ENCODE data around the gene MPC1L.

MPC1L gene

GRCh38 chrX:40632199-40632598 is 9.0 kb downstream of the MPC1L start:
- no peak for DNase-seq

DNA sequence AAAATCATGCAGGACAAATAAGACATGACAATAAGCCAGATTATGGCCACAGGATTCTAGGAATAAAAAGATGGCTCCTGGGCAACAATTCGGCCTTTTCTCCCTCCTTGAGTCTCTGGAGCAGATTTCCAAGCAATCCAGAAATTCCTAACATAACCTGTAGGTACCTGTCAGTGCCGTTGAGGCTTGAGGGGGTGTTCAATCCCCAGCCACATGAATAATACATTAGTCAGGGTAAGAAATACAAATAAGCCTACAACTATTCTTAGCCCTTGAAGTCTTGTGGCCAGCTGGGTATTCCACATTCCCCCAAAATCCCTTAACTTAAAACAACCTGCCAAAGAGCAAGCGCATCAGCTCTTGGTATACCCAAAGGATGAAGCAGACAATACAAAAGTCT is 14.5 kb downstream of the MPC1L start:
- no peak for DNase-seq

GRCh38 chrX:40644176-40644575 is 20.9 kb downstream of the MPC1L start:
- DNase-seq, result peak; percentile 62 to 87 (median 74)

GRCh38 chrX:40644821-40645358 is 21.7 kb downstream of the MPC1L start:
- DNase-seq, result peak; percentile 57 to 76 (median 74)

GRCh38 chrX:40646489-40647306 is 23.5 kb downstream of the MPC1L start:
- DNase-seq, result peak; percentile 41 to 68 (median 49)

GRCh38 chrX:40647307-40648197 is 24.3 kb downstream of the MPC1L start, which contains the start of gene CXorf38:
Gene CXorf38, minus strand, starts transcription at chrX:40647561. Its CDS starts 41 bp downstream, at chrX:40647520.
- peak; percentile 94 to 96 (median 94) for DNase-seq

GRCh38 chrX:40651620-40652223 is 28.5 kb downstream of the MPC1L start:
- DNase-seq, result peak; percentile 66 to 78 (median 67)

GRCh38 chrX:40652664-40653063 is 29.4 kb downstream of the MPC1L start:
- DNase-seq, result peak in 3 of 4 experiments; percentile 4 to 16 (median 12)

DNA sequence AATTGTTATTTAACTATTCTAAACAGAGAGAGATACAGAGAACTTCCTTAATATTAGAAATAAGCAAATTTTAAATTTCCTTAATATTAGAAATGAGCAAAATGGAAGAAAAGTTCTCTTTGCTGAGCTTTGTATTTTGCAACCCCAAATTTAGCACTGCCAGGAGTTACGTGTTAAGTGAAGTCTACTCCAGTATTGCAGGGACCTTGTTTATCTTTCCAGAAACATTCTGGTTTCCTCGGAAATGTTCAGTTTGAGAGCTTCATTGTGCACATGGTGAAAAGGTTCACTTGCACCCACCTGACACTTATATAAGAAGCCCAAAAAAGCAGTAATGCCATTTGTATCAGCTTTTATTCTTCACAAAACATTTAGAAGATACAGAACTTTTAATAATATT is 30.3 kb downstream of the MPC1L start:
- no peak for DNase-seq

DNA sequence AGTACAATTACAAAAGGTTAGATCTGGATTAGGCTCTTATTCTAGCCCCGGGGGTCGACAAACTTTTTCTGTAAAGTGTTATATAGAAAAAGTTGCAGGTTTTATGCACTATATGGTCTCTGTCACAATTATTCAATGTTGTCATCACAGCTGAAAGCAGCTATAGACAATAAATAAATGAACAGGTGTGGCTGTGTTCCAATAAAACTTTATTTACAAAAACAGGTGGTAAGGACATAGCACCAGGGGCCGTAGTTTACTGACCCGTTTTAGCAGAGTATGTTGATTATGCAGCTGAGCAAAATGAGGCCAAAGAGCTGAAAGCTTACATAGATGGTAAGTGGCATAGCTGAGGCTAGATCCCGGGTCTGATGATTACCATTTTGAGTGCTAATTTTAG is 37.2 kb downstream of the MPC1L start:
- no peak for DNase-seq

- no peak for DNase-seq
Observed at GRCh38 chrX:40661489-40661888, 38.3 kb downstream of the MPC1L start.

- DNase-seq, result no peak
Observed at GRCh38 chrX:40663078-40663740, 40.0 kb downstream of the MPC1L start.

GRCh38 chrX:40663880-40664630 is 40.8 kb downstream of the MPC1L start:
- peak in 1 of 4 experiments; percentile 1 for DNase-seq

- no peak for DNase-seq
Observed at GRCh38 chrX:40671126-40671525, 47.9 kb downstream of the MPC1L start.

All from suppressor macrophage (primary cell).